Lower lobe of right lung (tissue), 2 donors: ENCODE results near the gene GPC6. TPM values are rescaled to one million over a fixed set of nuclear protein-coding genes. Genes with fewer than 3 reads are reported as not detected.

Experiments used
- ATAC-seq, 2 donors: fragments of 200-7000 bp; cut with Tn5 transposase; one replicate each; pipeline ENCODE4 v1.9.1; 2020 to 2022; ENCODE audit warnings: mild to moderate bottlenecking in 2 of 2, moderate library complexity in 2 of 2
- DNase-seq: peaks from one replicate; pipeline ENCODE4 v3.0.0-alpha.2; 2020
- H3K27ac ChIP-seq: fragments of 200-600 bp; one replicate; pipeline ENCODE4 v1.8.0; 2022
- H3K27me3 ChIP-seq: fragments of 200-600 bp; one replicate; pipeline ENCODE4 v1.8.0; 2022; ENCODE audit warnings: low read depth
- H3K36me3 ChIP-seq: fragments of 200-600 bp; one replicate; pipeline ENCODE4 v1.8.0; 2022; ENCODE audit warnings: mild to moderate bottlenecking
- H3K4me1 ChIP-seq: fragments of 200-600 bp; one replicate; pipeline ENCODE4 v1.8.0; 2022
- H3K4me3 ChIP-seq: fragments of 200-600 bp; one replicate; pipeline ENCODE4 v1.8.0; 2022; ENCODE audit warnings: mild to moderate bottlenecking
- H3K9me3 ChIP-seq: fragments of 200-600 bp; one replicate; pipeline ENCODE4 v1.8.0; 2022
- intact Hi-C: fragments of 100-400 bp; cut with DNase I; formaldehyde crosslinking; loops from one replicate; pipeline ENCODE4 v1.11.0; 2022
- total RNA-seq: library from RNA; stranded (reverse); fragmentation: NEBNext Ultra II Directional; extraction: Animal tissue kit (Norgen Biotek cat#: 25700); gene quantifications from one replicate; pipeline ENCODE4 v1.2.1, GENCODE V29; 2021
- TF ChIP-seq, protein P1 (sequence below): fragments of 200-600 bp; IDR thresholded peaks from one replicate; pipeline ENCODE4 v1.8.0; 2022; ENCODE audit warnings: antibody characterized with exemption, mild to moderate bottlenecking
- donor health status: DM: no; HTN: yes; CAD: no; lungs with severe emphysema.

Gene GPC6
- total RNA-seq, 1 donor from 2014 or later: 5.5 TPM

DNA sequence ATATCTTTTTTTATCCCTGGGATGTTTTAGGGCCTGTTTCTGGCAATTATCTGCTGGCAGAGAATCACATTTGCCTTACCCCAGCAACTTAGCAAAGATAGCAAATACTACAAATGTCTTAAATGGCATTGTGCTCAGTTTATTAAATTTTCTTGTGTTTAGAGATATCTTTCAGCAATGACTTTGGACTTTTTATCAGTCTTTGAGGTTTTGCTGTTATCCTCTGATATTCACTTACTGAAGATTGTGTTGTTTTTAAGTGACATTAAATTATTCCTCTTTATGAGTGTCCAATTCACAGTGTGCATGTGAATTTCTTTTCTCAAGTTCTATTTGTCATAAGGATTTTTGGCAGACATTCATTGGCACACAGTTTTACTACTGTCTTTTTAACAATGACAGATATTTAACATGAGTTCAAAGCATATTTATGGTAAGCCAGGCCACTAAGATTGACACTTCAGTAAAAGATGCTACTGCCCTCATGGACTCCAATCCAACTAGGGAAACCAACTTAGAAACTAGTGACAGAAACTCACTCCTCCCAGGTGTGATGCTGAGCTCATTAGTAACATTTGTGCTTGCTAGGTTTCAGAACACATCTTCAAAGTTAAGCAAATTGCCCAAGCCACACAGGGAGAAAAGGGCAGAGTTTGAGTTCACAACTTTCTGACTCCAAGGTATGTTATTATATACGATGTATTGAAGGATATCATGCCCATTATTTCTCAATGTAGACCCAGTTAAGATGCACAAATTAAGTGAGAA lies 481.9 kb downstream of the GPC6 start:
- no peaks in the 10 kb centered on the region for H3K4me1 ChIP-seq
- peaks cover 4% of the 10 kb centered on the region for H3K9me3 ChIP-seq
- no peaks in the 10 kb centered on the region for H3K27me3 ChIP-seq
- no peak overlapping the region for H3K4me3 ChIP-seq
- no peaks in the 10 kb centered on the region for H3K36me3 ChIP-seq
- ATAC-seq (no peak), DNase-seq (no peak)
- intact Hi-C loops: no loop called here
- no peak overlapping the region for H3K27ac ChIP-seq
- TF ChIP-seq, protein P1, sequence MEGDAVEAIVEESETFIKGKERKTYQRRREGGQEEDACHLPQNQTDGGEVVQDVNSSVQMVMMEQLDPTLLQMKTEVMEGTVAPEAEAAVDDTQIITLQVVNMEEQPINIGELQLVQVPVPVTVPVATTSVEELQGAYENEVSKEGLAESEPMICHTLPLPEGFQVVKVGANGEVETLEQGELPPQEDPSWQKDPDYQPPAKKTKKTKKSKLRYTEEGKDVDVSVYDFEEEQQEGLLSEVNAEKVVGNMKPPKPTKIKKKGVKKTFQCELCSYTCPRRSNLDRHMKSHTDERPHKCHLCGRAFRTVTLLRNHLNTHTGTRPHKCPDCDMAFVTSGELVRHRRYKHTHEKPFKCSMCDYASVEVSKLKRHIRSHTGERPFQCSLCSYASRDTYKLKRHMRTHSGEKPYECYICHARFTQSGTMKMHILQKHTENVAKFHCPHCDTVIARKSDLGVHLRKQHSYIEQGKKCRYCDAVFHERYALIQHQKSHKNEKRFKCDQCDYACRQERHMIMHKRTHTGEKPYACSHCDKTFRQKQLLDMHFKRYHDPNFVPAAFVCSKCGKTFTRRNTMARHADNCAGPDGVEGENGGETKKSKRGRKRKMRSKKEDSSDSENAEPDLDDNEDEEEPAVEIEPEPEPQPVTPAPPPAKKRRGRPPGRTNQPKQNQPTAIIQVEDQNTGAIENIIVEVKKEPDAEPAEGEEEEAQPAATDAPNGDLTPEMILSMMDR: no peak

DNA sequence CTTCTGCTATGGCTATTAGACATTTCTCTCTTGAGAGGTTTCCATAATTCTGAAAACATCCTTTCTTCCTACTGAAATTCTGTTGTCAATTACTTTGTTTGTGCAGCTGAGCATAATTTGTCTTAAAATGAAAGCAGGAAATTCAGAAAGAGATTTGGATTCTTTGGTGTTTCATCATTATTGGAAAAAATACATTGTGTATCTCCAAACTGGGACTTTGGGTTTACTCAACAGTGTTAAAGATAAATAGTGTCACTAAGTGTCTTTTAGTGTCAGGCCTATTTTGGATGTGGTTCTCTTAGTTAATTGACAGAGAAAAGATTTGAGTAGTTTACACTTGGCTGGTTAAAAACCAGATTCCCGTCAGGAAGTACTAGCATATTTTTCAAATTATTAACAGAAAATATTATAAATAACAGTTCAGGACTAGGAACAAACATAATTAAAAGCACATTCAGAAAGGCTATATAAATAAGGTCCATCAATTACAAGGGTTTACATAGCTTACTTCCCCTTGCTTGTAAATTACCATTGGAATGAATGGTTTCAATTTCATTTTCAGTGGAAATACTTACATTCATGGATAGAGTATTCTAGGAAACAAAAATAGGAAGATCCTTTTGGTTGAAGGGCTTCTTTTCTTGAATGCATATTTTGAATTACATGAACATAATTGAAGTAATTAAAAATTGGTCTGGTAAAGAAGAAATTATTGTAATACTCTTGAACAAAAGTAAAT lies 483.1 kb downstream of the GPC6 start:
- TF ChIP-seq, protein P1: no peak
- DNase-seq (no peak), ATAC-seq (no peak)
- Histone ChIP-seq H3K27ac (no peak overlapping the region), H3K27me3 (no peaks in the 10 kb centered on the region), H3K36me3 (no peaks in the 10 kb centered on the region), H3K4me3 (no peak overlapping the region), H3K4me1 (no peaks in the 10 kb centered on the region), H3K9me3 (peaks cover 12% of the 10 kb centered on the region)
- intact Hi-C loops: no loop called here

DNA sequence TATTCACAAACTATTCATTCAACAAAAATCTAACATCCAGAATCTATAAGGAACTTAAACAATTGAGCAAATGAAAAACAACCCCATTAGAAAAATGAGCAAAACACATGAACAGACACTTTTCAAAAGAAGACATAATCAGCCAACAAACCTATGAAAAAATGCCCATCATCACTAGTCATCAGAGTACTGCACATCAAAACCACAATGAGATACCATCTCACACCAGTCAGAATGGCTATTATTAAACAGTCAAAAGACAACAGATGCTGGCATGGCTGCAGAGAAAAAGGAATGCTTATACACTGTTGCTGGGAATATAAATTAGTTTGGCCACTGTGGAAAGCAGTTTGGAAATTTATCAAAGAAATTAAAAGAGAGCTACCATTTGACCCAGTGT lies 487.6 kb downstream of the GPC6 start:
- no peaks in the 10 kb centered on the region for H3K4me1 ChIP-seq
- DNase-seq (no peak), ATAC-seq (no peak)
- TF ChIP-seq, protein P1: no peak
- no peak overlapping the region for H3K27ac ChIP-seq
- H3K9me3 ChIP-seq: peaks cover 15% of the 10 kb centered on the region
- H3K27me3 ChIP-seq: no peaks in the 10 kb centered on the region
- no peaks in the 10 kb centered on the region for H3K36me3 ChIP-seq
- H3K4me3 ChIP-seq: no peak overlapping the region
- intact Hi-C loops: no loop called here

DNA sequence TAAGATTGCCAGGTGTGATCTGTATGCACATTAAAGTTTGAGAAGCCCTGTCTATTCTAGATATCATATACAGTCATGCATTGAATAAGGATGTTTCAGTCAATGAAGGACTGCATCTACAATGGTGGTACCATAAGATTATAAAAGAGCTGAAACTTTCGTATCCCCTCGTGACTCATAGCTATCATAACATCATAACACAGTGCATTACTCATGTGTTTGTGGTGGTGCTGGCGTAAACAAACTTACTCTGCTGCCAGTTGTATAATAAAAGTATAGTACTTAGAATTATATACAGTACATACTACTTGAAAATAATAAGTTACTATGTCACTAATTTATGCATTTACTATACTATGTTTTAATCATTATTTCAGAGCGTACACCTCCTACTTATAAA lies 489.3 kb downstream of the GPC6 start:
- TF ChIP-seq, protein P1: no peak
- Histone ChIP-seq H3K27ac (no peak overlapping the region), H3K4me3 (no peak overlapping the region), H3K36me3 (no peaks in the 10 kb centered on the region), H3K4me1 (no peaks in the 10 kb centered on the region), H3K27me3 (no peaks in the 10 kb centered on the region), H3K9me3 (peaks cover 15% of the 10 kb centered on the region)
- intact Hi-C loops: no loop called here
- no peak for DNase-seq
- ATAC-seq: no peak

DNA sequence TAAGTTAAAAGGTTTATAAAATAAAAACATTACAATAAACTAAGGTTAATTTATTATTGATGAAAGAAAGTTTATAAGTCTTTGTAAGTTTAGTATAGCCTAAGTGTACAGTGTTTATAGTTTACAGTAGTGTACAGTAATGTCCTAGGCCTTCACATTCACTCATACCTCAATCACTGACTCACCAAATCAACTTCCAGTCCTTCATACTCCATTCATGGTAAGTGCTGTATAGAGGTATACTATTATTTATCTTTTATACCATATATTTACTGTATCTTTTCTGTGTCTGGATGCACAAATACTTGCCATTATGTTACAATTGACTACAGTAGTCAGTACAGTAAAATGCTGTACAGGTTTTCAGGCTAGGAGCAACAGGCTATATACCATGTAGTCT lies 490.0 kb downstream of the GPC6 start:
- Histone ChIP-seq H3K27me3 (no peaks in the 10 kb centered on the region), H3K4me3 (no peak overlapping the region), H3K4me1 (no peaks in the 10 kb centered on the region), H3K36me3 (no peaks in the 10 kb centered on the region), H3K9me3 (peaks cover 13% of the 10 kb centered on the region), H3K27ac (no peak overlapping the region)
- TF ChIP-seq, protein P1: no peak
- no peak for DNase-seq
- no peak for ATAC-seq
- intact Hi-C loops: no loop called here
